Loucy (cell line): Measurements from ENCODE around the gene NOTCH2.
A peak's percentile ranks its signal among the peaks of the same experiment; 100 is the strongest.

Experiments used
- H2AFZ ChIP-seq: fragments of 200-600 bp; sonication (generic); 2 replicates; pipeline ENCODE4 v1.6.0; 2016; ENCODE audit warnings: antibody characterized with exemption, mild to moderate bottlenecking, low read length, moderate library complexity
- H3F3A ChIP-seq: fragments of 200-600 bp; 2 replicates; pipeline ENCODE4 v1.6.0; 2016; ENCODE audit warnings: antibody characterized with exemption, low read depth, mild to moderate bottlenecking
- H3K27me3 ChIP-seq: fragments of 200-600 bp; sonication (generic); 2 replicates; pipeline ENCODE4 v1.6.1; 2014; ENCODE audit warnings: low read length, mild to moderate bottlenecking; ENCODE audit not compliant: insufficient read depth, poor library complexity, severe bottlenecking
- H3K36me3 ChIP-seq: fragments of 200-600 bp; sonication (generic); 2 replicates; pipeline ENCODE4 v1.6.1; 2016; ENCODE audit warnings: low read length; ENCODE audit not compliant: insufficient read depth
- H3K4me1 ChIP-seq: fragments of 200-600 bp; sonication (generic); 2 replicates; pipeline ENCODE4 v1.5.1; 2014; ENCODE audit warnings: low read length, mild to moderate bottlenecking; ENCODE audit not compliant: insufficient read depth, poor library complexity, severe bottlenecking
- H3K4me2 ChIP-seq: fragments of 200-600 bp; sonication (generic); 2 replicates; pipeline ENCODE4 v1.6.0; 2014; ENCODE audit warnings: antibody characterized with exemption, low read length, low read depth, mild to moderate bottlenecking; ENCODE audit not compliant: poor library complexity, severe bottlenecking
- H3K4me3 ChIP-seq: fragments of 200-600 bp; sonication (generic); 2 replicates; pipeline ENCODE4 v1.5.1; 2014; ENCODE audit warnings: low read length, mild to moderate bottlenecking, mixed read lengths; ENCODE audit not compliant: poor library complexity, severe bottlenecking
- H3K79me2 ChIP-seq: fragments of 200-600 bp; sonication (generic); 2 replicates; pipeline ENCODE4 v1.6.1; 2014; ENCODE audit warnings: low read length; ENCODE audit not compliant: insufficient read depth
- H3K9ac ChIP-seq: fragments of 200-600 bp; sonication (generic); 2 replicates; pipeline ENCODE4 v1.6.0; 2014; ENCODE audit warnings: mild to moderate bottlenecking, low read depth, low read length, moderate library complexity; ENCODE audit not compliant: poor library complexity, severe bottlenecking
- H3K9me2 ChIP-seq: fragments of 200-600 bp; sonication (generic); replicated peaks from 2 replicates; pipeline ENCODE4 v1.6.1; 2016; ENCODE audit warnings: low read depth, low read length, mixed read lengths
- H3K9me3 ChIP-seq: fragments of 200-600 bp; sonication (generic); 2 replicates; pipeline ENCODE4 v1.6.1; 2014; ENCODE audit warnings: mild to moderate bottlenecking, antibody characterized with exemption, low read length, low read depth; ENCODE audit not compliant: insufficient read depth
- H4K20me1 ChIP-seq: fragments of 200-600 bp; sonication (generic); 2 replicates; pipeline ENCODE4 v1.6.0; 2014; ENCODE audit warnings: antibody characterized with exemption, low read length, mild to moderate bottlenecking; ENCODE audit not compliant: insufficient read depth, poor library complexity, severe bottlenecking
- EZH2phosphoT487 ChIP-seq: fragments of 200-600 bp; IDR thresholded peaks from 2 replicates; pipeline ENCODE4 v1.6.1; 2018; ENCODE audit warnings: antibody characterized with exemption, mild to moderate bottlenecking, moderate library complexity, borderline replicate concordance
- TF ChIP-seq, protein P1 (sequence below): fragments of 200-600 bp; sonication (generic); conservative IDR thresholded peaks from 2 replicates; pipeline ENCODE4 v1.5.1; 2014; ENCODE audit warnings: mild to moderate bottlenecking, antibody characterized with exemption, low read length

Gene NOTCH2

DNA sequence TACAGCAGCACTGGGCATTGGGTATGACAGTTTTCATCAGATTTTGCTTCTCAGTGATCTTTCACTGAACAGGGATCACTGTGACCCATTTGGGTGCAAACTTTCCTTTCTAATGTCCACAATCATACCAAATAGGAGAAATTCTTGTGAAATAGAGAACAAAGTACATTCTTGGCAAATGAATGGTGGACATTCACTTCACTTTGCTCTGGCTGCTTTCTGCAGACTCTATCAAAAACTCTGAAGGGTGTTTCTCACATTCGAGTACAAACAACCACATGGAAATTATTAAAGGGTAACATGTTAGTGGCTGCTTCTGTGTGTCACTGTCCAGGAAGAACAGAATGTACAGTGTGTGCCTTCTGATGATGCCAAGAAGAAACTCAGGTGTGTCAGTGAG is 111.2 kb downstream of the NOTCH2 start:
- Histone ChIP-seq H2AFZ (no peak overlapping the region), H3K4me3 (no peak overlapping the region), H3K27me3 (no peaks in the 10 kb centered on the region), H3K79me2 (no peaks in the 10 kb centered on the region), H4K20me1 (no peaks in the 10 kb centered on the region), H3K9me2 (no peaks in the 10 kb centered on the region), H3K9me3 (no peaks in the 10 kb centered on the region), H3K4me1 (peaks cover 6% of the 10 kb centered on the region), H3K36me3 (peaks cover 49% of the 10 kb centered on the region; the same call in 1 of the 2 replicates), H3F3A (no peaks in the 10 kb centered on the region), H3K9ac (no peak overlapping the region), H3K4me2 (no peak overlapping the region)
- TF ChIP-seq, protein P1, sequence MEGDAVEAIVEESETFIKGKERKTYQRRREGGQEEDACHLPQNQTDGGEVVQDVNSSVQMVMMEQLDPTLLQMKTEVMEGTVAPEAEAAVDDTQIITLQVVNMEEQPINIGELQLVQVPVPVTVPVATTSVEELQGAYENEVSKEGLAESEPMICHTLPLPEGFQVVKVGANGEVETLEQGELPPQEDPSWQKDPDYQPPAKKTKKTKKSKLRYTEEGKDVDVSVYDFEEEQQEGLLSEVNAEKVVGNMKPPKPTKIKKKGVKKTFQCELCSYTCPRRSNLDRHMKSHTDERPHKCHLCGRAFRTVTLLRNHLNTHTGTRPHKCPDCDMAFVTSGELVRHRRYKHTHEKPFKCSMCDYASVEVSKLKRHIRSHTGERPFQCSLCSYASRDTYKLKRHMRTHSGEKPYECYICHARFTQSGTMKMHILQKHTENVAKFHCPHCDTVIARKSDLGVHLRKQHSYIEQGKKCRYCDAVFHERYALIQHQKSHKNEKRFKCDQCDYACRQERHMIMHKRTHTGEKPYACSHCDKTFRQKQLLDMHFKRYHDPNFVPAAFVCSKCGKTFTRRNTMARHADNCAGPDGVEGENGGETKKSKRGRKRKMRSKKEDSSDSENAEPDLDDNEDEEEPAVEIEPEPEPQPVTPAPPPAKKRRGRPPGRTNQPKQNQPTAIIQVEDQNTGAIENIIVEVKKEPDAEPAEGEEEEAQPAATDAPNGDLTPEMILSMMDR = no peak
- no peak for TF ChIP-seq EZH2phosphoT487

DNA sequence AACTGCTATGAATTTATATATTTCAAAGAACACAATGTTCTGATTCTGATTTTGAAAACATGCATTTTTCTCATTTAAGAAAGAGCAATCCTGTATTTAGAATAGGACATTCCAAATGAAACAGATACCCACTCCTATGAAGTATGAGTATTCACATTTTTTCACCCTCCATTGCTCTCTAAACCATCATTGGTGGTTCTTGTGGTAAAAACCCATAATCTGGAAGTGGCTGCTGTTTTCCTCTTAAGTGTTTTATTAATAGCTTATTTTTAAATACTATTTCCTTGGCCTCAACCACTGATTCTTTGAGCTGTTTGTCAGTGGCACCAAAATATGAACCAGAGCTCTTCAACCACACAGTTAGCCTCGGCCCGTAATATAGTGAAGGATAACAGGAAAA is 113.2 kb downstream of the NOTCH2 start:
- Histone ChIP-seq H2AFZ (no peak overlapping the region), H3K4me2 (no peak overlapping the region), H3F3A (no peaks in the 10 kb centered on the region), H3K9ac (no peak overlapping the region), H4K20me1 (no peaks in the 10 kb centered on the region), H3K27me3 (no peaks in the 10 kb centered on the region), H3K9me2 (no peaks in the 10 kb centered on the region), H3K79me2 (no peaks in the 10 kb centered on the region), H3K9me3 (no peaks in the 10 kb centered on the region), H3K4me3 (no peak overlapping the region), H3K36me3 (peaks cover 53% of the 10 kb centered on the region; the same call in 1 of the 2 replicates), H3K4me1 (peaks cover 6% of the 10 kb centered on the region)
- TF ChIP-seq EZH2phosphoT487 = peak; percentile 48; the same call in 1 of the 2 replicates
- TF ChIP-seq, protein P1 = no peak

DNA sequence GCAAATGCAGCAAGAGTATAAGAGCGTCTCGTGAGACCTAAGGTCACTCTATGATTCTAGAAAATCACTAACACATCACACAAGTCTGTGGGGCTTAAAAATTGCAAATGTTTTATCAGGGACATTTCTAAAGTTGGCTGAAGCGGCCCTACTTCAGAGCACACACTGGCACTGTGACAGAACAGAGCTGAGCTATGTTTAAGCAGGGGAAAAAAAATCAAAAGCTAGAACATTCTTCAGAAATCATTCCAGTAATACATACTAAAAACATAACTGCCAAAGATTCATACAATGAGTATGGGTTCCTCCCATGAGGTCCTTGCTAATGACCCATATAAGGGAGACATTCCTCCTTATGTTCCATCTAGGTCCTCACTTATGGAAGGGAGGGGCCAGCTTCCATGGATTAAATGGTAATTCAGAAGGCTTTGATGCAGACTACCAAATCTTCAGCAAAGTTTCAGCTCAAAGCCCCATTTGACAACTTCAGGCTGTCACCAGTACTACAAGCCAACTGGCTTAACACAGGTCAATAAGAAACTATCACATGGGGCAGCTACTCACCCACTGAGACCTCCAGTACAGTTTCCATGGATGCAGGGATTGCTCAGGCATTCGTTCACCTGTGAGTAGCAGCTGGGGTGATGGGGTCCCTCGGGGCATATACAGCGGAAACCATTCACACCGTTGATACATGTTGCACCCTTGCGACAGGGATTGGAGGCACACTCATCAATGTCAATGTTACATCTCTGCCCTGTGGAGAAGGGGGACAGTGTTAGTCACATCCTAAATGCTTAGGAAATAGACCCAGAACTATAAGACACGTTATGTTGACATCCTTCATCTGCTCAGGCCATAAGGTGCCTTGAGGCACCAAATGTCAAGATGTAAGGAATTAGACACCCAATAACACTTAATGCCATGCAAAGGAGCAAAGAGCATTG is 114.7 kb downstream of the NOTCH2 start:
- TF ChIP-seq, protein P1 = no peak
- TF ChIP-seq EZH2phosphoT487 = no peak
- H3K79me2 ChIP-seq = no peaks in the 10 kb centered on the region
- H3K9ac ChIP-seq = no peak overlapping the region
- H3K36me3 ChIP-seq = peaks cover 67% of the 10 kb centered on the region; the same call in 1 of the 2 replicates
- H3F3A ChIP-seq = no peaks in the 10 kb centered on the region
- peaks cover 6% of the 10 kb centered on the region for H3K4me1 ChIP-seq
- no peak overlapping the region for H3K4me2 ChIP-seq
- no peak overlapping the region for H3K4me3 ChIP-seq
- H2AFZ ChIP-seq = no peak overlapping the region
- no peaks in the 10 kb centered on the region for H3K9me3 ChIP-seq
- no peaks in the 10 kb centered on the region for H4K20me1 ChIP-seq
- no peaks in the 10 kb centered on the region for H3K9me2 ChIP-seq
- no peaks in the 10 kb centered on the region for H3K27me3 ChIP-seq
